NT2/D1 (cell line): ENCODE results near the gene KCNJ14.

ENCODE experiments used
- DNase-seq: peaks from one replicate; pipeline ENCODE4 v3.0.0-alpha.2; 2011; ENCODE audit warnings: low read depth, low spot score
- H3K27me3 ChIP-seq: 2 replicates; pipeline ENCODE4 v1.6.0; 2011; ENCODE audit warnings: mild to moderate bottlenecking; ENCODE audit not compliant: insufficient read length, insufficient read depth
- H3K36me3 ChIP-seq: 2 replicates; pipeline ENCODE4 v1.6.1; 2011; ENCODE audit warnings: mild to moderate bottlenecking, low read length, mixed read lengths; ENCODE audit not compliant: insufficient read depth, insufficient read length
- H3K4me1 ChIP-seq: 2 replicates; pipeline ENCODE4 v1.5.1; 2011; ENCODE audit not compliant: insufficient read depth, insufficient read length
- H3K4me3 ChIP-seq: 2 replicates; pipeline ENCODE4 v1.5.1; 2011; ENCODE audit warnings: low read depth; ENCODE audit not compliant: insufficient read length
- H3K9ac ChIP-seq: 2 replicates; pipeline ENCODE4 v1.6.0; 2011; ENCODE audit warnings: low read depth; ENCODE audit not compliant: insufficient read length
- H3K9me3 ChIP-seq: 2 replicates; pipeline ENCODE4 v1.5.1; 2011; ENCODE audit warnings: mild to moderate bottlenecking, low read length; ENCODE audit not compliant: insufficient read depth
- SUZ12 ChIP-seq: IDR thresholded peaks from 2 replicates; pipeline ENCODE4 v1.6.1; 2011; ENCODE audit not compliant: insufficient read length, insufficient read depth; ENCODE audit errors: extremely low read depth
- YY1 ChIP-seq: IDR thresholded peaks from 2 replicates; pipeline ENCODE4 v1.6.1; 2011; ENCODE audit not compliant: insufficient read length, insufficient read depth
- ZNF274 ChIP-seq: IDR thresholded peaks from 2 replicates; pipeline ENCODE4 v1.6.1; 2011; ENCODE audit warnings: mild to moderate bottlenecking, low read depth, low read length

KCNJ14 gene

GRCh38 chr19:48478339-48479256 is 23.2 kb downstream of the KCNJ14 start:
- Histone ChIP-seq H3K27me3 (no peaks in the 10 kb centered on the region), H3K9me3 (no peaks in the 10 kb centered on the region), H3K36me3 (peaks cover 76% of the 10 kb centered on the region), H3K4me1 (peaks cover 5% of the 10 kb centered on the region), H3K9ac (no peak overlapping the region), H3K4me3 (no peak overlapping the region)
- TF ChIP-seq YY1 (no peak), SUZ12 (no peak), ZNF274 (no peak)
- DNase-seq = no peak

- H3K4me1 ChIP-seq = peaks cover 2% of the 10 kb centered on the region
- H3K9me3 ChIP-seq = no peaks in the 10 kb centered on the region
- no peaks in the 10 kb centered on the region for H3K27me3 ChIP-seq
- no peak overlapping the region for H3K4me3 ChIP-seq
- H3K9ac ChIP-seq = no peak overlapping the region
- H3K36me3 ChIP-seq = peaks cover 67% of the 10 kb centered on the region
- TF ChIP-seq YY1 (no peak), SUZ12 (no peak)
- DNase-seq = no peak
Observed at GRCh38 chr19:48479686-48480085, 24.3 kb downstream of the KCNJ14 start.

GRCh38 chr19:48480183-48480557 is 24.8 kb downstream of the KCNJ14 start:
- Histone ChIP-seq H3K4me1 (peaks cover 2% of the 10 kb centered on the region), H3K9ac (no peak overlapping the region), H3K27me3 (no peaks in the 10 kb centered on the region), H3K9me3 (no peaks in the 10 kb centered on the region), H3K4me3 (no peak overlapping the region), H3K36me3 (peaks cover 63% of the 10 kb centered on the region)
- no peak for DNase-seq
- TF ChIP-seq ZNF274 = no peak
- TF ChIP-seq YY1 = no peak
- no peak for TF ChIP-seq SUZ12

- Histone ChIP-seq H3K4me3 (no peak overlapping the region), H3K4me1 (peaks cover 2% of the 10 kb centered on the region), H3K36me3 (peaks cover 56% of the 10 kb centered on the region), H3K9me3 (no peaks in the 10 kb centered on the region), H3K27me3 (no peaks in the 10 kb centered on the region), H3K9ac (no peak overlapping the region)
- TF ChIP-seq SUZ12 (no peak), ZNF274 (no peak), YY1 (no peak)
- DNase-seq = no peak
Observed at GRCh38 chr19:48480558-48481500, 25.5 kb downstream of the KCNJ14 start.

GRCh38 chr19:48481846-48482639 is 26.7 kb downstream of the KCNJ14 start:
- H3K36me3 ChIP-seq = peaks cover 45% of the 10 kb centered on the region
- DNase-seq = no peak
- H3K4me3 ChIP-seq = no peak overlapping the region
- no peak overlapping the region for H3K9ac ChIP-seq
- peaks cover 2% of the 10 kb centered on the region for H3K4me1 ChIP-seq
- H3K9me3 ChIP-seq = no peaks in the 10 kb centered on the region
- no peaks in the 10 kb centered on the region for H3K27me3 ChIP-seq
- no peak for TF ChIP-seq SUZ12
- TF ChIP-seq ZNF274 = no peak
- TF ChIP-seq YY1 = no peak

- TF ChIP-seq SUZ12 = no peak
- TF ChIP-seq YY1 = no peak
- no peak for TF ChIP-seq ZNF274
- Histone ChIP-seq H3K27me3 (peaks cover 6% of the 10 kb centered on the region), H3K9me3 (no peaks in the 10 kb centered on the region), H3K4me3 (no peak overlapping the region), H3K4me1 (peaks cover 5% of the 10 kb centered on the region), H3K36me3 (peaks cover 32% of the 10 kb centered on the region), H3K9ac (no peak overlapping the region)
- DNase-seq = no peak
Observed at GRCh38 chr19:48483301-48483700, 27.9 kb downstream of the KCNJ14 start.
